SU-DHL-6 (cell line): ENCODE data around the gene DDIAS.

Source experiments
- H2AFZ ChIP-seq: fragments of 200-600 bp; sonication (generic); 2 replicates; pipeline ENCODE4 v1.6.1; 2014; ENCODE audit warnings: low read depth, mild to moderate bottlenecking, moderate library complexity, mixed read lengths, antibody characterized with exemption, low read length; ENCODE audit not compliant: severe bottlenecking
- H3F3A ChIP-seq: fragments of 200-600 bp; shearing (Covaris generic); 2 replicates; pipeline ENCODE4 v1.6.0; 2016; ENCODE audit warnings: antibody characterized with exemption, mild to moderate bottlenecking; ENCODE audit not compliant: insufficient read depth
- H3K27ac ChIP-seq: fragments of 200-600 bp; sonication (generic); 2 replicates; pipeline ENCODE4 v1.5.1; 2016; ENCODE audit warnings: low read depth, mild to moderate bottlenecking, low read length, moderate library complexity, mixed read lengths
- H3K27me3 ChIP-seq: fragments of 200-600 bp; sonication (generic), shearing (Covaris generic); 2 replicates; pipeline ENCODE4 v1.6.0; 2014; ENCODE audit warnings: mild to moderate bottlenecking, low read length
- H3K36me3 ChIP-seq: fragments of 200-600 bp; sonication (generic); 2 replicates; pipeline ENCODE4 v1.6.1; 2014; ENCODE audit warnings: mild to moderate bottlenecking, low read length, mixed read lengths
- H3K4me2 ChIP-seq: fragments of 300-600, 200-600 bp; shearing (Covaris generic), sonication (generic); 2 replicates; pipeline ENCODE4 v1.6.0; 2014; ENCODE audit warnings: low read length, low read depth, mild to moderate bottlenecking; ENCODE audit not compliant: poor library complexity, severe bottlenecking
- H3K4me3 ChIP-seq: fragments of 200-600 bp; sonication (generic); 2 replicates; pipeline ENCODE4 v1.5.1; 2014; ENCODE audit warnings: antibody characterized with exemption, low read length, mild to moderate bottlenecking, mixed read lengths; ENCODE audit not compliant: insufficient read depth, poor library complexity, severe bottlenecking
- H3K79me2 ChIP-seq: fragments of 200-600 bp; sonication (generic); 2 replicates; pipeline ENCODE4 v1.6.1; 2014; ENCODE audit warnings: mild to moderate bottlenecking, low read length, moderate library complexity; ENCODE audit not compliant: insufficient read depth
- H3K9ac ChIP-seq: fragments of 200-600 bp; sonication (generic); 2 replicates; pipeline ENCODE4 v1.7.0; 2014; ENCODE audit warnings: mild to moderate bottlenecking, low read length
- H3K9me2 ChIP-seq: fragments of 200-600 bp; sonication (generic); replicated peaks from 2 replicates; pipeline ENCODE4 v1.6.1; 2014; ENCODE audit warnings: low read length; ENCODE audit not compliant: insufficient read depth
- H3K9me3 ChIP-seq: fragments of 200-600 bp; sonication (generic); 2 replicates; pipeline ENCODE4 v1.6.1; 2014; ENCODE audit warnings: low read length, mixed read lengths; ENCODE audit not compliant: insufficient read depth
- H4K20me1 ChIP-seq: fragments of 200-600 bp; sonication (generic); 2 replicates; pipeline ENCODE4 v1.6.1; 2014; ENCODE audit warnings: low read depth, mild to moderate bottlenecking, antibody characterized with exemption, low read length, moderate library complexity, mixed read lengths
- EZH2phosphoT487 ChIP-seq: fragments of 200-600 bp; sonication (generic), shearing (Covaris generic); conservative IDR thresholded peaks from 2 replicates; pipeline ENCODE4 v1.6.1; 2018; ENCODE audit warnings: mild to moderate bottlenecking, antibody characterized with exemption, low read length, moderate library complexity, mixed read lengths
- TF ChIP-seq, protein P1 (sequence below): fragments of 200-600 bp; sonication (generic); IDR thresholded peaks from one replicate; pipeline ENCODE4 v1.5.1; 2017; ENCODE audit warnings: antibody characterized with exemption, mild to moderate bottlenecking, low read length, moderate library complexity; ENCODE audit not compliant: insufficient read depth, poor library complexity, severe bottlenecking

DDIAS gene

DNA sequence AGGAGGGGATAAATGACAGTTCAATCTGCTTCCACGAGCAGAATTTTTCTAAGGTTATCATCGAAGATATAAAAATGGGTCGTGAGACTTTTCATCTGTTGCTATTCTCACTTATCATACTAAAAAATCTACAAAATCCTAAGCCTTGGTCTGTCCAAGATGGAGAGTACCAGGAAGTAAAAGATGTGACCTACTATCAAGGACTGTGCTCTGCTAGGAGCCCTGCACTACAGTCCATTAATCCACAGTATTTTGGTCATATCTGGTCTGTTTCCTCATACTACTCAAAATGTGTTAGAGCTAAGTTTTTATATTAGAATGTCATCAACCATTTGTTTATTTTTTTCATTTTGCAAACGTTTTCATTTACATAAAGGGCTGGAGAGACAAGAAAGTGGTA, 79.4 kb downstream of the DDIAS start:
- Histone ChIP-seq H3K27me3 (no peaks in the 10 kb centered on the region), H3K36me3 (peaks cover 50% of the 10 kb centered on the region), H3K4me3 (no peak overlapping the region), H3K9me3 (no peaks in the 10 kb centered on the region), H3K27ac (no peak overlapping the region), H4K20me1 (no peaks in the 10 kb centered on the region), H3K4me2 (no peak overlapping the region), H2AFZ (no peak overlapping the region), H3K9ac (no peak overlapping the region), H3K79me2 (no peaks in the 10 kb centered on the region), H3K9me2 (no peaks in the 10 kb centered on the region), H3F3A (peaks cover 16% of the 10 kb centered on the region)
- TF ChIP-seq, protein P1, sequence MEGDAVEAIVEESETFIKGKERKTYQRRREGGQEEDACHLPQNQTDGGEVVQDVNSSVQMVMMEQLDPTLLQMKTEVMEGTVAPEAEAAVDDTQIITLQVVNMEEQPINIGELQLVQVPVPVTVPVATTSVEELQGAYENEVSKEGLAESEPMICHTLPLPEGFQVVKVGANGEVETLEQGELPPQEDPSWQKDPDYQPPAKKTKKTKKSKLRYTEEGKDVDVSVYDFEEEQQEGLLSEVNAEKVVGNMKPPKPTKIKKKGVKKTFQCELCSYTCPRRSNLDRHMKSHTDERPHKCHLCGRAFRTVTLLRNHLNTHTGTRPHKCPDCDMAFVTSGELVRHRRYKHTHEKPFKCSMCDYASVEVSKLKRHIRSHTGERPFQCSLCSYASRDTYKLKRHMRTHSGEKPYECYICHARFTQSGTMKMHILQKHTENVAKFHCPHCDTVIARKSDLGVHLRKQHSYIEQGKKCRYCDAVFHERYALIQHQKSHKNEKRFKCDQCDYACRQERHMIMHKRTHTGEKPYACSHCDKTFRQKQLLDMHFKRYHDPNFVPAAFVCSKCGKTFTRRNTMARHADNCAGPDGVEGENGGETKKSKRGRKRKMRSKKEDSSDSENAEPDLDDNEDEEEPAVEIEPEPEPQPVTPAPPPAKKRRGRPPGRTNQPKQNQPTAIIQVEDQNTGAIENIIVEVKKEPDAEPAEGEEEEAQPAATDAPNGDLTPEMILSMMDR, result no peak
- TF ChIP-seq EZH2phosphoT487, result no peak

DNA sequence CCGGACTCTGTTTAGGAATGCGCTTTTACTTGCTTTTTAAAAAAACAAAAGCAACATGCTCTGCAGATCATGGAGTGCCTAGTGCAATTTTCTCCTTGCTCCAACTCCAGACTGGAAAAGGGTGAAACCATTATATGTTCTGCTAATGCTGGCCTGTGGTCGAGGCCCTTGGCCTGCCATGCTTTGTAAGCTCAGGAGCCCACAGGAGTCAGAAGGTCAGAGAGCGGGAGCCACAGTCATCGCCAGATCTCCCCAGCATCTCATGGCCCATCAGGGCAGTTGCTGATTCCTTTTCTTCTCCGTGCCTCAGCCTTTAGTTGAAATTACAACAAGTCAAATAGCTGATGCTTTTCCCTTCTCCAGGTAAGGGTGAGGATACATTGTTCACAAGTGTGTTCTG, 80.3 kb downstream of the DDIAS start:
- H3F3A ChIP-seq, result peaks cover 10% of the 10 kb centered on the region
- H3K27ac ChIP-seq, result no peak overlapping the region
- no peaks in the 10 kb centered on the region for H3K9me3 ChIP-seq
- no peaks in the 10 kb centered on the region for H3K79me2 ChIP-seq
- no peaks in the 10 kb centered on the region for H4K20me1 ChIP-seq
- H3K4me2 ChIP-seq, result no peak overlapping the region
- no peak overlapping the region for H3K9ac ChIP-seq
- H3K9me2 ChIP-seq, result no peaks in the 10 kb centered on the region
- no peak overlapping the region for H2AFZ ChIP-seq
- no peak overlapping the region for H3K4me3 ChIP-seq
- no peaks in the 10 kb centered on the region for H3K27me3 ChIP-seq
- no peak for TF ChIP-seq EZH2phosphoT487
- TF ChIP-seq, protein P1, result no peak
- H3K36me3 ChIP-seq, result peaks cover 58% of the 10 kb centered on the region
